SU-DHL-6 (cell line): ENCODE measurements around the gene MYO1G.

ENCODE experiments used
- CTCF ChIP-seq: fragments of 200-600 bp; sonication (generic); IDR thresholded peaks from one replicate; pipeline ENCODE4 v1.5.1; 2017; ENCODE audit warnings: antibody characterized with exemption, mild to moderate bottlenecking, low read length, moderate library complexity; ENCODE audit not compliant: insufficient read depth, poor library complexity, severe bottlenecking
- EZH2phosphoT487 ChIP-seq: fragments of 200-600 bp; sonication (generic), shearing (Covaris generic); conservative IDR thresholded peaks from 2 replicates; pipeline ENCODE4 v1.6.1; 2018; ENCODE audit warnings: mild to moderate bottlenecking, antibody characterized with exemption, low read length, moderate library complexity, mixed read lengths

GRCh38 chr7:44977959-44978335, 868 bp downstream of the MYO1G start:
- TF ChIP-seq CTCF (no peak), EZH2phosphoT487 (no peak)
